ENCODE results near the gene TMEFF1. TPM values are rescaled to one million over a fixed set of nuclear protein-coding genes. Genes with fewer than 3 reads are reported as not detected.

Gene TMEFF1
- total and polyA plus RNA-seq, 10 of the 15 experiments (the other 5 are each of a cell fraction or from before 2014, with no cell fraction given): 0.03 to 0.55 (median 0.11) TPM; not detected in 3

- WGBS (ENCODE audit: insufficient coverage, insufficient replicate concordance, low lambda C conversion rate, missing lambda C conversion rate): 68% methylated on average over 10 of the region's 10 CpGs
- Histone ChIP-seq H3K27me3 (replicated peaks in 1 of 2; ENCODE audit: control insufficient read depth in 2 of 2, insufficient read depth in 2 of 2, low read length in 1 of 2) (no peaks in the 10 kb centered on the region), H4K20me1 (ENCODE audit: control insufficient read depth, insufficient read depth) (no peaks in the 10 kb centered on the region), H3K27ac (ENCODE audit: control insufficient read depth, insufficient read depth) (no peak overlapping the region), H3K9me3 (replicated peaks; ENCODE audit: control insufficient read depth, insufficient read depth, low read length) (no peaks in the 10 kb centered on the region), H3K9ac (ENCODE audit: control insufficient read depth, insufficient read depth, low read length) (no peak overlapping the region), H3K4me1 (ENCODE audit: control insufficient read depth, insufficient read depth, low read length) (no peaks in the 10 kb centered on the region), H3K4me2 (ENCODE audit: control insufficient read depth, insufficient read depth) (no peak overlapping the region), H3K4me3 (no peak overlapping the region), H2AFZ (ENCODE audit: control insufficient read depth, low read depth, low read length) (no peak overlapping the region), H3K36me3 (ENCODE audit: control insufficient read depth in 2 of 2, insufficient read depth in 2 of 2, low read length in 1 of 2) (no peaks in the 10 kb centered on the region), H3K79me2 (ENCODE audit: control insufficient read depth, insufficient read depth, low read length) (no peaks in the 10 kb centered on the region)
- in situ Hi-C loops (cut with MboI): no loop called here
- BruUV-seq (replicated peaks): no TSS peak
- intact Hi-C loops (cut with micrococcal nuclease; ENCODE audit: unreplicated experiment): no loop called here
- TF ChIP-seq MTA2 (IDR thresholded peaks at IDR 0.05; ENCODE audit: low read depth) (no peak), BCL3 (IDR thresholded peaks at IDR 0.05; ENCODE audit: borderline replicate concordance, insufficient read depth, low read depth, low read length, poor library complexity, severe bottlenecking) (no peak), HCFC1 (IDR thresholded peaks at IDR 0.05; ENCODE audit: low read length) (no peak), HSF1 (IDR thresholded peaks at IDR 0.05; ENCODE audit: low read depth, low read length) (no peak), ZNF24 (IDR thresholded peaks at IDR 0.05) (no peak), YY1 (IDR thresholded peaks at IDR 0.05; ENCODE audit: low read depth, low read length) (no peak), JUNB (IDR thresholded peaks at IDR 0.05) (no peak)
- ChIA-PET SMC1A (ENCODE audit: uncharacterized antibody, unreplicated experiment) (interaction anchor here (1.0 kb wide), 1 partner anchor 10 kb away, joined by 3 read pairs; no protein-coding TSS in a partner anchor), CTCF (interaction anchor here (0.6 to 1.6 kb wide), 2 partner anchors 9 to 47 kb away, joined by 4 read pairs; no protein-coding TSS in a partner anchor), RAD21 (ENCODE audit: unreplicated experiment) (interaction anchor here (0.5 kb wide), 1 partner anchor 1302 kb away, joined by 3 read pairs; no protein-coding TSS in a partner anchor), POLR2A (no interaction called here)
- DNase-seq (ENCODE audit: low read depth, low spot score): no peak
- FAIRE-seq: no peak
- ATAC-seq: no peak
These were observed 13.7 kb downstream of the TMEFF1 start for GRCh38 chr9:100486479-100487176.

Measured in GM12878 (cell line).